OCI-LY7 (cell line): ENCODE data around the gene CGRRF1.

Experiments
- EZH2phosphoT487 ChIP-seq: fragments of 200-600 bp; sonication (generic); IDR thresholded peaks from 2 replicates; pipeline ENCODE4 v1.6.1; 2018; ENCODE audit warnings: low read depth, borderline replicate concordance, mild to moderate bottlenecking, mixed run types, antibody characterized with exemption, low read length, moderate library complexity, mixed read lengths
- TF ChIP-seq, protein P1 (sequence below): fragments of 200-600 bp; sonication (generic); conservative IDR thresholded peaks from 2 replicates; pipeline ENCODE4 v1.5.1; 2014; ENCODE audit warnings: mild to moderate bottlenecking, antibody characterized with exemption, low read length, moderate library complexity, mixed read lengths

GRCh38 chr14:54548491-54548890 lies 38.8 kb downstream of the CGRRF1 start:
- TF ChIP-seq, protein P1, sequence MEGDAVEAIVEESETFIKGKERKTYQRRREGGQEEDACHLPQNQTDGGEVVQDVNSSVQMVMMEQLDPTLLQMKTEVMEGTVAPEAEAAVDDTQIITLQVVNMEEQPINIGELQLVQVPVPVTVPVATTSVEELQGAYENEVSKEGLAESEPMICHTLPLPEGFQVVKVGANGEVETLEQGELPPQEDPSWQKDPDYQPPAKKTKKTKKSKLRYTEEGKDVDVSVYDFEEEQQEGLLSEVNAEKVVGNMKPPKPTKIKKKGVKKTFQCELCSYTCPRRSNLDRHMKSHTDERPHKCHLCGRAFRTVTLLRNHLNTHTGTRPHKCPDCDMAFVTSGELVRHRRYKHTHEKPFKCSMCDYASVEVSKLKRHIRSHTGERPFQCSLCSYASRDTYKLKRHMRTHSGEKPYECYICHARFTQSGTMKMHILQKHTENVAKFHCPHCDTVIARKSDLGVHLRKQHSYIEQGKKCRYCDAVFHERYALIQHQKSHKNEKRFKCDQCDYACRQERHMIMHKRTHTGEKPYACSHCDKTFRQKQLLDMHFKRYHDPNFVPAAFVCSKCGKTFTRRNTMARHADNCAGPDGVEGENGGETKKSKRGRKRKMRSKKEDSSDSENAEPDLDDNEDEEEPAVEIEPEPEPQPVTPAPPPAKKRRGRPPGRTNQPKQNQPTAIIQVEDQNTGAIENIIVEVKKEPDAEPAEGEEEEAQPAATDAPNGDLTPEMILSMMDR = no peak
- TF ChIP-seq EZH2phosphoT487 = no peak
